HepG2 (cell line): ENCODE results near the gene IKBKE. TPM values are rescaled to one million over a fixed set of nuclear protein-coding genes. Genes with fewer than 3 reads are reported as not detected.

Source experiments
- ATAC-seq: fragments of 200-7000 bp; cut with Tn5 transposase; 3 replicates; pipeline ENCODE4 v1.9.1; 2020; ENCODE audit warnings: mild to moderate bottlenecking, moderate library complexity
- BruUV-seq: library from RNA; stranded (reverse); fragments of 400-500 nt; replicated peaks from 2 replicates; lab custom pipeline; 2021; lab: Mats Ljungman, UMichigan
- CTCF ChIA-PET: fragments of 300-600 bp; formaldehyde crosslinking; extraction: SDS; loops from one replicate; lab custom pipeline; 2021; ENCODE audit warnings: low total read pairs, inconsistent platforms, low intra/inter-chr PET ratio; lab: Yijun Ruan, JAX
- POLR2A ChIA-PET: fragments of 350-600 bp; sonication (Branson Sonifier 250); formaldehyde crosslinking; loops from one replicate; lab custom pipeline; 2020; ENCODE audit warnings: antibody characterized with exemption, inconsistent platforms; lab: Yijun Ruan, JAX
- DNase-seq: peaks from one replicate; pipeline ENCODE4 v3.0.0-alpha.2; 2015; ENCODE audit warnings: low spot score
- FAIRE-seq: peaks from 3 replicates; lab custom pipeline; 2011; peaks lifted over from hg19 to GRCh38; lab: Jason Lieb, UNC
- H2AFZ ChIP-seq: one replicate; pipeline ENCODE4 v1.6.1; 2011; ENCODE audit warnings: low read length, inconsistent platforms
- H3K27ac ChIP-seq: fragments of 300-600 bp; 3 replicates; pipeline ENCODE4 v1.8.0; 2011; ENCODE audit warnings: mixed run types, mild to moderate bottlenecking, mixed read lengths, low read length, inconsistent platforms; ENCODE audit not compliant: insufficient read depth; ENCODE audit errors: extremely low read length
- H3K27me3 ChIP-seq, 2 experiments: fragments of 200-600 bp in 1 of 2; 2 replicates in 1 of 2; 3 replicates in 1 of 2; pipeline versions ENCODE4 v1.6.0 to v1.8.0; 2011; ENCODE audit warnings: low read length in 2 of 2, mild to moderate bottlenecking in 2 of 2, moderate library complexity in 2 of 2, inconsistent platforms in 1 of 2; ENCODE audit not compliant: insufficient read depth in 2 of 2, control insufficient read depth in 1 of 2
- H3K36me3 ChIP-seq, 2 experiments: fragments of 200-600 bp in 1 of 2; replicated peaks in 1 of 2; 2 replicates in 1 of 2; 3 replicates in 1 of 2; pipeline versions ENCODE4 v1.5.1 to v1.8.0; 2011; ENCODE audit warnings: low read length in 2 of 2, inconsistent platforms in 1 of 2; ENCODE audit not compliant: insufficient read depth in 2 of 2, control insufficient read depth in 1 of 2
- H3K4me1 ChIP-seq: 2 replicates; pipeline ENCODE4 v1.5.1; 2012; ENCODE audit warnings: low read length, inconsistent platforms; ENCODE audit not compliant: insufficient read depth
- H3K4me2 ChIP-seq: 2 replicates; pipeline ENCODE4 v1.6.0; 2011; ENCODE audit warnings: low read depth, low read length, inconsistent platforms
- H3K4me3 ChIP-seq, 3 experiments: fragments of 200-600 bp in 1 of 3; sonication (generic), shearing (Covaris generic) in 1 of 3; replicated peaks in 1 of 3; 2 replicates each; pipeline ENCODE4 v1.5.1; 2011 to 2016; ENCODE audit warnings: low read length in 3 of 3, inconsistent platforms in 2 of 3, low read depth in 2 of 3, mild to moderate bottlenecking in 2 of 3, control low read depth in 1 of 3, mixed read lengths in 1 of 3; ENCODE audit not compliant: insufficient read depth in 1 of 3
- H3K79me2 ChIP-seq: one replicate; pipeline ENCODE4 v1.6.1; 2011; ENCODE audit warnings: low read length, inconsistent platforms; ENCODE audit not compliant: insufficient read depth
- H3K9ac ChIP-seq: 2 replicates; pipeline ENCODE4 v1.6.0; 2011; ENCODE audit warnings: mild to moderate bottlenecking, low read depth, low read length, inconsistent platforms; ENCODE audit not compliant: insufficient read depth
- H3K9me3 ChIP-seq: 2 replicates; pipeline ENCODE4 v1.5.1; 2012; ENCODE audit warnings: mild to moderate bottlenecking, low read length
- H4K20me1 ChIP-seq: 2 replicates; pipeline ENCODE4 v1.6.0; 2011; ENCODE audit warnings: inconsistent platforms, mild to moderate bottlenecking, low read length, moderate library complexity; ENCODE audit not compliant: insufficient read depth
- ARHGAP35 ChIP-seq: sonication (generic); formaldehyde crosslinking; IDR thresholded peaks from 2 replicates; pipeline ENCODE4 v1.9.0; 2022; ENCODE audit warnings: mild to moderate bottlenecking, inconsistent platforms, moderate library complexity, missing genetic modification reagents, borderline replicate concordance
- DR1 ChIP-seq: sonication (generic); formaldehyde crosslinking; IDR thresholded peaks from 2 replicates; pipeline ENCODE4 v1.8.0; 2021; ENCODE audit warnings: mild to moderate bottlenecking, missing genetic modification reagents, inconsistent platforms
- ELF4 ChIP-seq: sonication (generic); formaldehyde crosslinking; IDR thresholded peaks from 2 replicates; pipeline ENCODE4 v1.5.0; 2020; ENCODE audit warnings: missing genetic modification reagents, mild to moderate bottlenecking, moderate library complexity, borderline replicate concordance
- HNF1B ChIP-seq: sonication (generic); formaldehyde crosslinking; IDR thresholded peaks from 2 replicates; pipeline ENCODE4 v1.5.1; 2020; ENCODE audit warnings: mild to moderate bottlenecking, moderate library complexity, missing genetic modification reagents
- KLF13 ChIP-seq: sonication (generic); formaldehyde crosslinking; IDR thresholded peaks from 2 replicates; pipeline ENCODE4 v1.4.0; 2020; ENCODE audit warnings: mild to moderate bottlenecking, missing genetic modification reagents
- MXD3 ChIP-seq: IDR thresholded peaks from 2 replicates; pipeline ENCODE4 v1.6.1; 2016; ENCODE audit warnings: mild to moderate bottlenecking, missing biosample characterization, missing genetic modification reagents
- NFIC ChIP-seq: IDR thresholded peaks from 2 replicates; pipeline ENCODE4 v1.6.1; 2012; ENCODE audit warnings: mild to moderate bottlenecking, low read length, inconsistent platforms
- NFKB2 ChIP-seq: sonication (generic); formaldehyde crosslinking; IDR thresholded peaks from 2 replicates; pipeline ENCODE4 v1.4.0; 2020; ENCODE audit warnings: missing genetic modification reagents, borderline replicate concordance
- PHF8 ChIP-seq: sonication (generic); formaldehyde crosslinking; IDR thresholded peaks from 2 replicates; pipeline ENCODE4 v1.5.0; 2020; ENCODE audit warnings: missing genetic modification reagents
- PPARG ChIP-seq: conservative IDR thresholded peaks from 2 replicates; pipeline ENCODE4 v1.6.1; 2016; ENCODE audit warnings: missing biosample characterization, missing genetic modification reagents
- SALL1 ChIP-seq: sonication (generic); formaldehyde crosslinking; IDR thresholded peaks from 2 replicates; pipeline ENCODE4 v1.8.0; 2022; ENCODE audit warnings: mild to moderate bottlenecking, missing genetic modification reagents
- SNAPC2 ChIP-seq: sonication (generic); formaldehyde crosslinking; IDR thresholded peaks from 2 replicates; pipeline ENCODE4 v1.8.1; 2022; ENCODE audit warnings: mild to moderate bottlenecking, missing genetic modification reagents
- USF2 ChIP-seq, 2 experiments: sonication (generic) in 1 of 2; formaldehyde crosslinking in 1 of 2; IDR thresholded peaks; 2 replicates each; pipeline versions ENCODE4 v1.5.1 to v1.6.1; 2011 to 2020; ENCODE audit warnings: borderline replicate concordance in 1 of 2, low read depth in 1 of 2, low read length in 1 of 2, mild to moderate bottlenecking in 1 of 2, missing genetic modification reagents in 1 of 2, moderate library complexity in 1 of 2
- ZBTB42 ChIP-seq: sonication (generic); formaldehyde crosslinking; IDR thresholded peaks from 2 replicates; pipeline ENCODE4 v1.5.0; 2020; ENCODE audit warnings: mild to moderate bottlenecking, missing genetic modification reagents
- ZNF501 ChIP-seq: sonication (generic); formaldehyde crosslinking; IDR thresholded peaks from 2 replicates; pipeline ENCODE4 v1.5.1; 2020; ENCODE audit warnings: mild to moderate bottlenecking, moderate library complexity, missing genetic modification reagents
- ZNF530 ChIP-seq: sonication (generic); formaldehyde crosslinking; IDR thresholded peaks from 2 replicates; pipeline ENCODE4 v1.5.0; 2020; ENCODE audit warnings: low read depth, mild to moderate bottlenecking, missing genetic modification reagents
- ZNF768 ChIP-seq: sonication (generic); formaldehyde crosslinking; IDR thresholded peaks from 2 replicates; pipeline ENCODE4 v1.4.0; 2020; ENCODE audit warnings: missing genetic modification reagents
- WGBS: methylation state at CpG from one replicate; pipeline ENCODE4 v1.1.6; 2017; ENCODE audit warnings: low lambda C conversion rate; 5-methylcytosine and 5-hydroxymethylcytosine counted together
- in situ Hi-C: cut with HindIII; loops from 2 replicates; pipeline ENCODE4 v1.10.0; 2017; ENCODE audit warnings: low pct_unique_long_range_greater_than_20kb; ENCODE audit not compliant: extremely low pct_ligation_motif_present
- intact Hi-C: fragments of 100-400 bp; cut with micrococcal nuclease; formaldehyde crosslinking; loops from one replicate; pipeline ENCODE4 v1.10.0; 2022; ENCODE audit not compliant: unreplicated experiment
- polyA plus RNA-seq, 8 experiments: library from polyadenylated mRNA; depleted of rRNA in 3 of 8; stranded (reverse) in 7 of 8; unstranded in 1 of 8; fragments of >200 nt; fragmentation: Illumina TruSeq in 4 of 8; extraction: Trizol in 4 of 8; gene quantifications; 2 replicates each; pipeline versions ENCODE4 v1.2.1 to v1.2.3, GENCODE V29; 2011 to 2016; ENCODE audit warnings: low read depth in 4 of 8, missing spikeins in 1 of 8, mixed read lengths in 1 of 8; ENCODE audit not compliant: insufficient read depth in 1 of 8
- total RNA-seq, 5 experiments: library from RNA; depleted of rRNA; stranded (reverse); fragments of >200 nt; fragmentation: Illumina TruSeq; extraction: Trizol; gene quantifications; 2 replicates each; pipeline ENCODE4 v1.2.3, GENCODE V29; 2016; ENCODE audit warnings: low read depth in 1 of 5

IKBKE gene
- total and polyA plus RNA-seq, 2 of the 13 experiments (the other 11 are each of a cell fraction or from before 2014, with no cell fraction given), result 4.5 to 5.8 TPM

- TF ChIP-seq NFKB2 (CRISPR knock-in tag) (no peak), ARHGAP35 (CRISPR knock-in tag) (no peak), ZNF768 (no peak), ZNF501 (CRISPR knock-in tag) (no peak), ZBTB42 (CRISPR knock-in tag) (no peak), ELF4 (CRISPR knock-in tag) (no peak)
These were observed 40.9 kb upstream of the IKBKE start (continued) for GRCh38 chr1:206429421-206429820.

- intact Hi-C loops (no loop called here), in situ Hi-C loops (no loop called here)
- FAIRE-seq, result no peak
- TF ChIP-seq PHF8 (no peak), SNAPC2 (no peak), USF2 (IDR thresholded peaks at IDR 0.05; ENCODE audit: low read depth, low read length) (no peak), USF2 (CRISPR knock-in tag; IDR thresholded peaks at IDR 0.05; ENCODE audit: borderline replicate concordance) (no peak), MXD3 (CRISPR knock-in tag) (no peak), HNF1B (CRISPR knock-in tag) (no peak), PPARG (CRISPR knock-in tag) (no peak), SALL1 (no peak), DR1 (CRISPR knock-in tag) (no peak), KLF13 (CRISPR knock-in tag) (no peak), NFIC (no peak), ZNF530 (CRISPR knock-in tag) (no peak)
- POLR2A ChIA-PET, result no interaction called here
- no peaks in the 10 kb centered on the region for H3K9me3 ChIP-seq
- no peak for DNase-seq
- no peak overlapping the region for H2AFZ ChIP-seq
- no peak overlapping the region for H3K4me2 ChIP-seq
- peaks cover 11 to 63% of the 10 kb centered on the region in 2 experiments for H3K36me3 ChIP-seq
- H3K4me3 ChIP-seq, result no peak overlapping the region
- H3K9ac ChIP-seq, result no peak overlapping the region
- WGBS, result 88% methylated on average over 9 of the region's 9 CpGs
- no peak for ATAC-seq
- H3K4me1 ChIP-seq, result no peaks in the 10 kb centered on the region
- no TSS peak for BruUV-seq
- no peak overlapping the region for H3K27ac ChIP-seq
- no peaks in the 10 kb centered on the region for H3K79me2 ChIP-seq
- H3K27me3 ChIP-seq, result no peaks in the 10 kb centered on the region
- no peaks in the 10 kb centered on the region for H4K20me1 ChIP-seq
- CTCF ChIA-PET, result no interaction called here
These were observed 40.0 kb upstream of the IKBKE start for GRCh38 chr1:206430031-206430983.
